H1 (cell line): ENCODE measurements around the gene ST7L. TPM values are rescaled to one million over a fixed set of nuclear protein-coding genes. Genes with fewer than 3 reads are reported as not detected.

Source experiments
- CTCF ChIA-PET: fragments of 300-600 bp; sonication (Branson Sonifier 250); formaldehyde crosslinking; loops from one replicate; lab custom pipeline; 2021; ENCODE audit not compliant: partially characterized antibody; lab: Charles Lee
- POLR2A ChIA-PET: fragments of 300-600 bp; sonication (Branson Sonifier 250); formaldehyde crosslinking; loops from one replicate; lab custom pipeline; 2021; ENCODE audit warnings: inconsistent platforms; ENCODE audit not compliant: partially characterized antibody; lab: Charles Lee
- DNase-seq, 2 experiments: peaks; one replicate each; pipeline versions ENCODE4 v3.0.0 to v3.0.0-alpha.2; 2010 to 2022; ENCODE audit warnings: low spot score in 2 of 2, low read depth in 1 of 2, mixed read lengths in 1 of 2
- FAIRE-seq: peaks from 2 replicates; lab custom pipeline; 2011; peaks lifted over from hg19 to GRCh38; lab: Jason Lieb, UNC
- H2AFZ ChIP-seq: 2 replicates; pipeline ENCODE4 v1.8.1; 2012; ENCODE audit warnings: low read length, inconsistent platforms
- H2AK5ac ChIP-seq: 2 replicates; pipeline ENCODE4 v1.6.1; 2013; ENCODE audit warnings: low read depth, low read length
- H2BK120ac ChIP-seq: replicated peaks from 2 replicates; pipeline ENCODE3; 2013; ENCODE audit warnings: low read depth, low read length, inconsistent platforms
- H2BK12ac ChIP-seq: 2 replicates; pipeline ENCODE4 v1.6.1; 2013; ENCODE audit warnings: low read depth, low read length
- H2BK15ac ChIP-seq: 2 replicates; pipeline ENCODE4 v1.6.1; 2013; ENCODE audit warnings: low read length
- H2BK20ac ChIP-seq: 2 replicates; pipeline ENCODE4 v1.6.1; 2013; ENCODE audit warnings: low read length
- H2BK5ac ChIP-seq: 2 replicates; pipeline ENCODE4 v1.6.1; 2013; ENCODE audit warnings: low read depth, low read length
- H3K14ac ChIP-seq: 2 replicates; pipeline ENCODE4 v1.6.1; 2013; ENCODE audit warnings: inconsistent platforms; ENCODE audit not compliant: insufficient read length
- H3K18ac ChIP-seq: 2 replicates; pipeline ENCODE4 v1.6.1; 2013; ENCODE audit warnings: low read length; ENCODE audit errors: extremely low read depth
- H3K23ac ChIP-seq: 2 replicates; pipeline ENCODE4 v1.6.1; 2013; ENCODE audit warnings: inconsistent platforms; ENCODE audit not compliant: insufficient read length
- H3K23me2 ChIP-seq: 2 replicates; pipeline ENCODE4 v1.6.1; 2013; ENCODE audit warnings: low read depth, low read length
- H3K27ac ChIP-seq: 2 replicates; pipeline ENCODE4 v1.6.1; 2011; ENCODE audit warnings: low read depth, low read length, inconsistent platforms
- H3K27me3 ChIP-seq, 4 experiments: replicated peaks in 1 of 4; 1 replicate in 1 of 4; 2 replicates in 3 of 4; pipeline versions ENCODE4 v1.6.1 to v1.8.1; 2011 to 2013; ENCODE audit warnings: low read length in 3 of 4, mild to moderate bottlenecking in 3 of 4, inconsistent platforms in 2 of 4, mixed read lengths in 2 of 4, moderate library complexity in 1 of 4; ENCODE audit not compliant: control insufficient read depth in 3 of 4, insufficient read depth in 3 of 4; ENCODE audit errors: extremely low read depth in 1 of 4
- H3K36me3 ChIP-seq, 4 experiments: 2 replicates each; pipeline versions ENCODE4 v1.6.1 to v1.8.1; 2011 to 2013; ENCODE audit warnings: mild to moderate bottlenecking in 4 of 4, low read length in 3 of 4, moderate library complexity in 2 of 4, control low read depth in 1 of 4, inconsistent platforms in 1 of 4; ENCODE audit not compliant: insufficient read depth in 4 of 4, control insufficient read depth in 2 of 4
- H3K4ac ChIP-seq: replicated peaks from 2 replicates; pipeline ENCODE3; 2013; ENCODE audit warnings: low read length, low read depth, mixed read lengths, inconsistent platforms; ENCODE audit not compliant: insufficient read length
- H3K4me1 ChIP-seq, 4 experiments: replicated peaks in 1 of 4; 1 replicate in 1 of 4; 2 replicates in 3 of 4; pipeline versions ENCODE4 v1.6.1 to v1.8.1; 2011 to 2013; ENCODE audit warnings: low read length in 3 of 4, inconsistent platforms in 2 of 4, mixed read lengths in 1 of 4; ENCODE audit not compliant: insufficient read depth in 4 of 4, control insufficient read depth in 3 of 4
- H3K4me2 ChIP-seq, 2 experiments: 2 replicates each; pipeline versions ENCODE4 v1.6.1 to v1.8.1; 2011 to 2013; ENCODE audit warnings: low read depth in 2 of 2, low read length in 2 of 2, control low read depth in 1 of 2, inconsistent platforms in 1 of 2, mild to moderate bottlenecking in 1 of 2; ENCODE audit not compliant: insufficient read depth in 1 of 2
- H3K4me3 ChIP-seq, 4 experiments: fragments of 200-600, 300-600 bp in 1 of 4; sonication (generic), shearing (Covaris generic), sonication (Bioruptor Twin) in 1 of 4; 2 replicates each; pipeline versions ENCODE4 v1.5.1 to v1.8.1; 2011 to 2016; ENCODE audit warnings: low read length in 4 of 4, low read depth in 3 of 4, control low read depth in 2 of 4, inconsistent platforms in 2 of 4, mild to moderate bottlenecking in 2 of 4, mixed read lengths in 1 of 4, moderate library complexity in 1 of 4; ENCODE audit not compliant: insufficient read depth in 2 of 4; ENCODE audit errors: extremely low read depth in 1 of 4
- H3K56ac ChIP-seq: replicated peaks from 2 replicates; pipeline ENCODE3; 2013; ENCODE audit warnings: low read depth, mild to moderate bottlenecking, mixed read lengths, low read length, inconsistent platforms; ENCODE audit not compliant: insufficient read length
- H3K79me1 ChIP-seq: 2 replicates; pipeline ENCODE4 v1.6.1; 2013; ENCODE audit warnings: low read depth, low read length, control low read depth
- H3K79me2 ChIP-seq, 2 experiments: 2 replicates each; pipeline versions ENCODE4 v1.6.1 to v1.8.1; 2012 to 2013; ENCODE audit warnings: low read length in 2 of 2, mild to moderate bottlenecking in 2 of 2, inconsistent platforms in 1 of 2; ENCODE audit not compliant: insufficient read depth in 2 of 2, control insufficient read depth in 1 of 2
- H3K9ac ChIP-seq, 4 experiments: replicated peaks in 1 of 4; 1 replicate in 1 of 4; 2 replicates in 3 of 4; pipeline versions ENCODE4 v1.6.1 to v1.8.1; 2011 to 2013; ENCODE audit warnings: low read depth in 3 of 4, low read length in 3 of 4, control low read depth in 2 of 4, mild to moderate bottlenecking in 2 of 4, moderate library complexity in 2 of 4, inconsistent platforms in 1 of 4; ENCODE audit errors: extremely low read depth in 1 of 4
- H3K9me3 ChIP-seq, 2 experiments: 2 replicates each; pipeline versions ENCODE4 v1.6.1 to v1.8.1; 2012 to 2013; ENCODE audit warnings: mild to moderate bottlenecking in 2 of 2, moderate library complexity in 2 of 2, control low read depth in 1 of 2, inconsistent platforms in 1 of 2, low read depth in 1 of 2, low read length in 1 of 2, mixed read lengths in 1 of 2; ENCODE audit not compliant: insufficient read depth in 2 of 2
- H4K20me1 ChIP-seq, 2 experiments: replicated peaks in 1 of 2; 2 replicates each; pipeline versions ENCODE3 to v1.8.1; 2011 to 2013; ENCODE audit warnings: inconsistent platforms in 2 of 2, low read length in 2 of 2, mild to moderate bottlenecking in 1 of 2; ENCODE audit not compliant: insufficient read depth in 2 of 2, control insufficient read depth in 1 of 2
- H4K5ac ChIP-seq: 2 replicates; pipeline ENCODE4 v1.6.1; 2013; ENCODE audit warnings: low read length, low read depth, mixed read lengths, inconsistent platforms; ENCODE audit not compliant: insufficient read length
- H4K8ac ChIP-seq: 2 replicates; pipeline ENCODE4 v1.8.0; 2013; ENCODE audit warnings: mild to moderate bottlenecking, moderate library complexity, low read length, inconsistent platforms; ENCODE audit not compliant: insufficient read depth; ENCODE audit errors: extremely low read depth
- H4K91ac ChIP-seq: replicated peaks from 2 replicates; pipeline ENCODE3; 2013; ENCODE audit warnings: low read length, mixed read lengths, inconsistent platforms; ENCODE audit not compliant: insufficient read length
- ASH2L ChIP-seq: fragments of 200-600, 300-600 bp; sonication (generic); IDR thresholded peaks from one replicate; pipeline ENCODE4 v1.7.1; 2017; ENCODE audit warnings: low read length
- ATF2 ChIP-seq: IDR thresholded peaks from 2 replicates; pipeline ENCODE4 v1.6.1; 2012; ENCODE audit warnings: low read length, inconsistent platforms
- BCL11A ChIP-seq, 2 experiments: IDR thresholded peaks; one replicate each; pipeline ENCODE4 v1.6.1; 2011; ENCODE audit warnings: low read depth in 2 of 2, low read length in 2 of 2, mild to moderate bottlenecking in 2 of 2
- BRCA1 ChIP-seq: IDR thresholded peaks from 2 replicates; pipeline ENCODE4 v1.6.1; 2012; ENCODE audit warnings: low read depth, low read length, improper control_type of control experiment
- CBX8 ChIP-seq: fragments of 300-800, 300-1000 bp; sonication (generic); IDR thresholded peaks from 2 replicates; pipeline ENCODE4 v1.7.1; 2016; ENCODE audit warnings: low read depth, low read length, borderline replicate concordance
- CEBPB ChIP-seq: IDR thresholded peaks from 2 replicates; pipeline ENCODE4 v1.6.1; 2012; ENCODE audit warnings: low read depth, low read length
- CTBP2 ChIP-seq: IDR thresholded peaks from 2 replicates; pipeline ENCODE4 v1.7.0; 2011; ENCODE audit warnings: borderline replicate concordance, mild to moderate bottlenecking, moderate library complexity, mixed read lengths, low read length; ENCODE audit not compliant: insufficient read depth, insufficient read length
- EP300 ChIP-seq, 2 experiments: IDR thresholded peaks; 1 replicate in 1 of 2; 2 replicates in 1 of 2; pipeline ENCODE4 v1.6.1; 2011 to 2012; ENCODE audit warnings: low read depth in 2 of 2, low read length in 2 of 2, mild to moderate bottlenecking in 2 of 2, borderline replicate concordance in 1 of 2, inconsistent platforms in 1 of 2, moderate library complexity in 1 of 2
- GTF2F1 ChIP-seq: IDR thresholded peaks from 2 replicates; pipeline ENCODE4 v1.6.1; 2012; ENCODE audit warnings: low read depth, low read length, improper control_type of control experiment, borderline replicate concordance
- JUND ChIP-seq: IDR thresholded peaks from 2 replicates; pipeline ENCODE4 v1.6.1; 2011; ENCODE audit warnings: mild to moderate bottlenecking, improper control_type of control experiment, low read length
- SAP30 ChIP-seq: fragments of 300-600 bp; sonication (generic); IDR thresholded peaks from 2 replicates; pipeline ENCODE4 v1.7.1; 2012; ENCODE audit warnings: low read length, moderate library complexity, mild to moderate bottlenecking, inconsistent platforms; ENCODE audit not compliant: insufficient read depth, insufficient replicate concordance
- SIRT6 ChIP-seq: IDR thresholded peaks from one replicate; pipeline ENCODE4 v1.7.1; 2012; ENCODE audit warnings: low read length, inconsistent platforms
- SP1 ChIP-seq: IDR thresholded peaks from 2 replicates; pipeline ENCODE4 v1.6.1; 2011; ENCODE audit warnings: low read depth, low read length
- WGBS, 2 experiments: shearing (Covaris generic) in 1 of 2; methylation state at CpG; one replicate each; pipeline versions ENCODE4 v1.1.6 to v1.1.7; 2013 to 2015; ENCODE audit warnings: low lambda C conversion rate in 2 of 2, mixed read lengths in 2 of 2, inconsistent platforms in 1 of 2, low coverage in 1 of 2, missing lambda C conversion rate in 1 of 2; ENCODE audit not compliant: insufficient replicate concordance in 2 of 2, insufficient coverage in 1 of 2, insufficient read length in 1 of 2; ENCODE audit errors: extremely low coverage in 1 of 2, missing lambda C conversion rate in 1 of 2; 5-methylcytosine and 5-hydroxymethylcytosine counted together
- polyA plus RNA-seq, 7 experiments: library from polyadenylated mRNA; depleted of rRNA in 3 of 7; stranded (reverse) in 5 of 7; unstranded in 2 of 7; fragments of >200 nt in 5 of 7; fragments of 200-250 nt in 2 of 7; gene quantifications; 1 replicate in 5 of 7; 2 replicates in 1 of 7; 4 replicates in 1 of 7; pipeline versions ENCODE4 v1.2.1 to v1.2.3, GENCODE V29; 2011 to 2013; ENCODE audit warnings: missing spikeins in 2 of 7, mixed read lengths in 2 of 7
- total RNA-seq: library from RNA; stranded (reverse); fragmentation: NEBNext Ultra II Directional; extraction: Animal tissue kit (Norgen Biotek cat#: 25700); gene quantifications from 2 replicates; pipeline ENCODE4 v1.2.1, GENCODE V29; 2021

Gene ST7L
- total and polyA plus RNA-seq, 2 of the 8 experiments (the other 6 are each of a cell fraction or from before 2014, with no cell fraction given) = 9.6 to 16.2 TPM

- Histone ChIP-seq H3K23me2 (no peaks in the 10 kb centered on the region), H4K5ac (no peak overlapping the region), H3K79me2 (no peaks in the 10 kb centered on the region), H3K4me1 (peaks cover 0 to 6% (median 2%) of the 10 kb centered on the region in 4 experiments; a peak in 3 of 7 replicates), H2BK15ac (no peak overlapping the region), H3K4me3 (no peak overlapping the region), H2BK5ac (no peak overlapping the region), H3K27ac (no peak overlapping the region), H2AFZ (no peak overlapping the region), H4K20me1 (peaks cover 0 to 1% of the 10 kb centered on the region in 2 experiments), H3K23ac (no peak overlapping the region), H3K9me3 (no peaks in the 10 kb centered on the region), H2BK12ac (no peak overlapping the region), H3K4me2 (no peak overlapping the region), H3K36me3 (peaks cover 2 to 58% (median 24%) of the 10 kb centered on the region in 4 experiments; a peak in 6 of 8 replicates), H2BK20ac (no peak overlapping the region), H4K91ac (no peak overlapping the region), H3K4ac (no peak overlapping the region), H3K9ac (no peak overlapping the region), H3K14ac (no peak overlapping the region), H3K79me1 (no peaks in the 10 kb centered on the region), H3K18ac (no peak overlapping the region), H3K56ac (no peak overlapping the region), H3K27me3 (no peaks in the 10 kb centered on the region), H2BK120ac (no peak overlapping the region), H4K8ac (no peak overlapping the region), H2AK5ac (no peak overlapping the region)
- 90% methylated on average over 2 of the region's 2 CpGs; no CpG with 5 or more reads in 1 of the 2 experiments for WGBS, 2 experiments
- no peak for DNase-seq
- POLR2A ChIA-PET = interaction anchor here (0.7 kb wide), 1 partner anchor 43 kb away, joined by 3 read pairs; no protein-coding TSS in a partner anchor
- CTCF ChIA-PET = no interaction called here
- FAIRE-seq = no peak
- TF ChIP-seq ASH2L (no peak), EP300 (IDR thresholded peaks at IDR 0.05; ENCODE audit: borderline replicate concordance in 1 of 2, low read depth in 2 of 2, low read length in 2 of 2) (no peak), SP1 (no peak), BCL11A (IDR thresholded peaks at IDR 0.05; ENCODE audit: low read depth in 2 of 2, low read length in 2 of 2) (no peak), CBX8 (no peak), BRCA1 (no peak), CEBPB (no peak), CTBP2 (no peak), SIRT6 (no peak), JUND (no peak), ATF2 (no peak), SAP30 (no peak), GTF2F1 (no peak)
Measured at GRCh38 chr1:112666946-112667345, 48.0 kb upstream of the ST7L start.
